ENCODE results near the gene CCDC70.

Gene CCDC70

DNA sequence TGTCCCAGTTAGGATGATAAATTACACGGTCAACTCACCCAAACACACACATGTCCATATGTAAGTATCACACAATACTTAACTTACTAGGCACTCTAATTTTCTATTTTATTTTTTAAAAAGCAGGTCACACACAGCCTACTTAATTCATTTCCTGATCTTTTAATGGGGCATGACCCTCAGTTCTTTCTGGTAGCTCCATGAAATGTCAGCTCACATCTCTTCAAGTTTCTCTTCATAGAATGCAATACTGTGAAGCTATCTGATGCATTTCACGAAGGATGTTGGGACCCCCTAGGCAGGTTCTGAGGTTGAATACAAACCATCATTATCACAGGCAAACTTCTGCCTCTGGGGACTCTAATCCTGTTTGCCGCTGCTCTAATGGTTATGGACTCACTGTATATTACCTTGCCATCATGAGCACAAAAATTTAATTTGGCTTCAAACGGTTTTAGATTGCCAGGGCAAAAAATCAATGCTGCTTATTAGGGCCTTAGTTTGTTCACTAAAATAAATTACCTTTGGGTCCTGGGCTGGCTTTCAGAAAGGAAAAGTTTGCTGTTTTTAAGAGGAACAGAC is 41.7 kb upstream of the CCDC70 start:
- no peak overlapping the region for H3K4me3 ChIP-seq (ENCODE audit: low read depth, low read length)
- TF ChIP-seq, protein P1, sequence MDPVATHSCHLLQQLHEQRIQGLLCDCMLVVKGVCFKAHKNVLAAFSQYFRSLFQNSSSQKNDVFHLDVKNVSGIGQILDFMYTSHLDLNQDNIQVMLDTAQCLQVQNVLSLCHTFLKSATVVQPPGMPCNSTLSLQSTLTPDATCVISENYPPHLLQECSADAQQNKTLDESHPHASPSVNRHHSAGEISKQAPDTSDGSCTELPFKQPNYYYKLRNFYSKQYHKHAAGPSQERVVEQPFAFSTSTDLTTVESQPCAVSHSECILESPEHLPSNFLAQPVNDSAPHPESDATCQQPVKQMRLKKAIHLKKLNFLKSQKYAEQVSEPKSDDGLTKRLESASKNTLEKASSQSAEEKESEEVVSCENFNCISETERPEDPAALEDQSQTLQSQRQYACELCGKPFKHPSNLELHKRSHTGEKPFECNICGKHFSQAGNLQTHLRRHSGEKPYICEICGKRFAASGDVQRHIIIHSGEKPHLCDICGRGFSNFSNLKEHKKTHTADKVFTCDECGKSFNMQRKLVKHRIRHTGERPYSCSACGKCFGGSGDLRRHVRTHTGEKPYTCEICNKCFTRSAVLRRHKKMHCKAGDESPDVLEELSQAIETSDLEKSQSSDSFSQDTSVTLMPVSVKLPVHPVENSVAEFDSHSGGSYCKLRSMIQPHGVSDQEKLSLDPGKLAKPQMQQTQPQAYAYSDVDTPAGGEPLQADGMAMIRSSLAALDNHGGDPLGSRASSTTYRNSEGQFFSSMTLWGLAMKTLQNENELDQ (tag by site-specific recombination; IDR thresholded peaks at IDR 0.05; ENCODE audit: low read depth): no peak
- TF ChIP-seq ZNF571 (tag by site-specific recombination; IDR thresholded peaks at IDR 0.05) (no peak), ZNF624 (tag by site-specific recombination; IDR thresholded peaks at IDR 0.05) (no peak), ZNF341 (tag by site-specific recombination; IDR thresholded peaks at IDR 0.05; ENCODE audit: low read depth) (no peak), ZNF350 (tag by site-specific recombination; IDR thresholded peaks at IDR 0.05) (no peak), ZNF202 (tag by site-specific recombination; IDR thresholded peaks at IDR 0.05; ENCODE audit: borderline replicate concordance) (no peak), ZFHX2 (tag by site-specific recombination; conservative IDR thresholded peaks at IDR 0.05) (no peak), ZNF621 (tag by site-specific recombination; IDR thresholded peaks at IDR 0.05) (no peak), GLI2 (tag by site-specific recombination; IDR thresholded peaks at IDR 0.05; ENCODE audit: borderline replicate concordance, low read depth) (no peak), RBAK (tag by site-specific recombination; IDR thresholded peaks at IDR 0.05) (no peak)
- TF ChIP-seq, protein P2, sequence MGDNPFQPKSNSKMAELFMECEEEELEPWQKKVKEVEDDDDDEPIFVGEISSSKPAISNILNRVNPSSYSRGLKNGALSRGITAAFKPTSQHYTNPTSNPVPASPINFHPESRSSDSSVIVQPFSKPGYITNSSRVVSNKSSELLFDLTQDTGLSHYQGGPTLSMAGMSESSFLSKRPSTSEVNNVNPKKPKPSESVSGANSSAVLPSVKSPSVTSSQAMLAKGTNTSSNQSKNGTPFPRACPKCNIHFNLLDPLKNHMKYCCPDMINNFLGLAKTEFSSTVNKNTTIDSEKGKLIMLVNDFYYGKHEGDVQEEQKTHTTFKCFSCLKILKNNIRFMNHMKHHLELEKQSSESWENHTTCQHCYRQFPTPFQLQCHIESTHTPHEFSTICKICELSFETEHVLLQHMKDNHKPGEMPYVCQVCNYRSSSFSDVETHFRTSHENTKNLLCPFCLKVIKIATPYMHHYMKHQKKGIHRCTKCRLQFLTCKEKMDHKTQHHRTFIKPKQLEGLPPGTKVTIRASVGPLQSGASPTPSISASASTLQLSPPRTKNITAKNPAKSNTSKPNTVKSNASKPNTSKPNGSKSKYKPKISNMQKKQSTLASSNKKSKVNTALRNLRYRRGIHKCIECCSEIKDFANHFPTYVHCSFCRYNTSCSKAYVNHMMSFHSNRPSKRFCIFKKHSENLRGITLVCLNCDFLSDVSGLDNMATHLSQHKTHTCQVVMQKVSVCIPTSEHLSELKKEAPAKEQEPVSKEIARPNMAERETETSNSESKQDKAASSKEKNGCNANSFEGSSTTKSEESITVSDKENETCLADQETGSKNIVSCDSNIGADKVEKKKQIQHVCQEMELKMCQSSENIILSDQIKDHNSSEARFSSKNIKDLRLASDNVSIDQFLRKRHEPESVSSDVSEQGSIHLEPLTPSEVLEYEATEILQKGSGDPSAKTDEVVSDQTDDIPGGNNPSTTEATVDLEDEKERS (tag by site-specific recombination; IDR thresholded peaks at IDR 0.05): no peak
- TF ChIP-seq, protein P3, sequence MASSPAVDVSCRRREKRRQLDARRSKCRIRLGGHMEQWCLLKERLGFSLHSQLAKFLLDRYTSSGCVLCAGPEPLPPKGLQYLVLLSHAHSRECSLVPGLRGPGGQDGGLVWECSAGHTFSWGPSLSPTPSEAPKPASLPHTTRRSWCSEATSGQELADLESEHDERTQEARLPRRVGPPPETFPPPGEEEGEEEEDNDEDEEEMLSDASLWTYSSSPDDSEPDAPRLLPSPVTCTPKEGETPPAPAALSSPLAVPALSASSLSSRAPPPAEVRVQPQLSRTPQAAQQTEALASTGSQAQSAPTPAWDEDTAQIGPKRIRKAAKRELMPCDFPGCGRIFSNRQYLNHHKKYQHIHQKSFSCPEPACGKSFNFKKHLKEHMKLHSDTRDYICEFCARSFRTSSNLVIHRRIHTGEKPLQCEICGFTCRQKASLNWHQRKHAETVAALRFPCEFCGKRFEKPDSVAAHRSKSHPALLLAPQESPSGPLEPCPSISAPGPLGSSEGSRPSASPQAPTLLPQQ (tag by site-specific recombination; IDR thresholded peaks at IDR 0.05): no peak
- TF ChIP-seq, protein P4, sequence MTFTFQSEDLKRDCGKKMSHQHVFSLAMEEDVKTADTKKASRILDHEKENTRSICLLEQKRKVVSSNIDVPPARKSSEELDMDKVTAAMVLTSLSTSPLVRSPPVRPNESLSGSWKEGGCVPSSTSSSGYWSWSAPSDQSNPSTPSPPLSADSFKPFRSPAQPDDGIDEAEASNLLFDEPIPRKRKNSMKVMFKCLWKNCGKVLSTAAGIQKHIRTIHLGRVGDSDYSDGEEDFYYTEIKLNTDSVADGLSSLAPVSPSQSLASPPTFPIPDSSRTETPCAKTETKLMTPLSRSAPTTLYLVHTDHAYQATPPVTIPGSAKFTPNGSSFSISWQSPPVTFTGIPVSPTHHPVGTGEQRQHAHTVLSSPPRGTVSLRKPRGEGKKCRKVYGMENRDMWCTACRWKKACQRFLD (tag by site-specific recombination; IDR thresholded peaks at IDR 0.05): no peak
- TF ChIP-seq, protein P5, sequence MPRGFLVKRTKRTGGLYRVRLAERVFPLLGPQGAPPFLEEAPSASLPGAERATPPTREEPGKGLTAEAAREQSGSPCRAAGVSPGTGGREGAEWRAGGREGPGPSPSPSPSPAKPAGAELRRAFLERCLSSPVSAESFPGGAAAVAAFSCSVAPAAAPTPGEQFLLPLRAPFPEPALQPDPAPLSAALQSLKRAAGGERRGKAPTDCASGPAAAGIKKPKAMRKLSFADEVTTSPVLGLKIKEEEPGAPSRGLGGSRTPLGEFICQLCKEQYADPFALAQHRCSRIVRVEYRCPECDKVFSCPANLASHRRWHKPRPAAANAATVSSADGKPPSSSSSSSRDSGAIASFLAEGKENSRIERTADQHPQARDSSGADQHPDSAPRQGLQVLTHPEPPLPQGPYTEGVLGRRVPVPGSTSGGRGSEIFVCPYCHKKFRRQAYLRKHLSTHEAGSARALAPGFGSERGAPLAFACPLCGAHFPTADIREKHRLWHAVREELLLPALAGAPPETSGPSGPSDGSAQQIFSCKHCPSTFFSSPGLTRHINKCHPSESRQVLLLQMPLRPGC (tag by site-specific recombination; IDR thresholded peaks at IDR 0.05): no peak
- no peak overlapping the region for H3K27ac ChIP-seq (ENCODE audit: extremely low read depth, low read depth, low read length)
- POLR2A ChIA-PET: no interaction called here
- CTCF ChIA-PET: interaction anchor here (0.6 to 1.4 kb wide), 2 partner anchors 12 to 313 kb away, joined by 3 to 5 read pairs; no protein-coding TSS in a partner anchor
- no peaks in the 10 kb centered on the region for H3K4me1 ChIP-seq (ENCODE audit: control insufficient read depth, insufficient read depth, low read length)
- no peaks in the 10 kb centered on the region for H3K36me3 ChIP-seq (ENCODE audit: control insufficient read depth in 2 of 2, insufficient read depth in 1 of 2, low read length in 2 of 2)
- H3K9me3 ChIP-seq (ENCODE audit: control insufficient read depth, insufficient read depth, low read depth, low read length): no peaks in the 10 kb centered on the region

DNA sequence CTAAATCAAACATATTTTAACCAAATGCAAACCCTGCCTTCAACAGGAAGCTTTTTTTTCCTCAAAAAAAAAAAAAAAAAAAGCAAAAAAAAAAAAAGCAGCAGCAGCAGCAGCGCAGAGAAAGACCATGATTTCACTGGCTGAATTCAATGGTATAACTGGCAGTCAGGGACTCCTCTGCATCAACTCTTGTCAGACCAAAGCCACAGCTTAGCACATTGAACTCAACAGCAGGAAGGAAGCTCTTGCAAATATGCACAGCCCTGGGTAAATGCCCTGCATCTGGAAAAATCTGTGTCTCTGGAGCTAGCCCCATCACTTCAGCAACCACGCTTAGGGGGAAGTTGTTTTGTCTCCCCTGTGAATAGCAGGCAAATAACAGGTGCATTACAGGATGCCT is 40.2 kb upstream of the CCDC70 start:
- no peaks in the 10 kb centered on the region for H3K4me1 ChIP-seq (ENCODE audit: control insufficient read depth, insufficient read depth, low read length)
- TF ChIP-seq ZNF169 (tag by site-specific recombination; IDR thresholded peaks at IDR 0.05): no peak
- TF ChIP-seq GLI4 (tag by site-specific recombination; IDR thresholded peaks at IDR 0.05): no peak
- no peak for TF ChIP-seq ZNF157 (tag by site-specific recombination; IDR thresholded peaks at IDR 0.05)
- TF ChIP-seq ZXDB (tag by site-specific recombination; IDR thresholded peaks at IDR 0.05): no peak
- TF ChIP-seq ZNF138 (tag by site-specific recombination; IDR thresholded peaks at IDR 0.05; ENCODE audit: borderline replicate concordance): no peak
- TF ChIP-seq ZFHX2 (tag by site-specific recombination; conservative IDR thresholded peaks at IDR 0.05): no peak

More for the DNA sequence above, 40.2 kb upstream of the CCDC70 start:
- ChIA-PET POLR2A (interaction anchor here (0.6 kb wide), 1 partner anchor 796 kb away, joined by 3 read pairs; no protein-coding TSS in a partner anchor), CTCF (interaction anchor here (0.5 kb wide), 1 partner anchor 129 kb away, joined by 3 read pairs; no protein-coding TSS in a partner anchor)
- H3K4me3 ChIP-seq (ENCODE audit: low read depth, low read length): no peak overlapping the region
- H3K27ac ChIP-seq (ENCODE audit: extremely low read depth, low read depth, low read length): no peak overlapping the region
- H3K9me3 ChIP-seq (ENCODE audit: control insufficient read depth, insufficient read depth, low read depth, low read length): no peaks in the 10 kb centered on the region
- H3K36me3 ChIP-seq (ENCODE audit: control insufficient read depth in 2 of 2, insufficient read depth in 1 of 2, low read length in 2 of 2): no peaks in the 10 kb centered on the region

Data from HEK293 (cell line).